ENCODE data around the gene MIF.
"Not testable (repeated sequence)": the region's sequence is repeated elsewhere in the genome, so short reads cannot be mapped to it uniquely, and the experiment has no call there.

The MIF gene

DNA sequence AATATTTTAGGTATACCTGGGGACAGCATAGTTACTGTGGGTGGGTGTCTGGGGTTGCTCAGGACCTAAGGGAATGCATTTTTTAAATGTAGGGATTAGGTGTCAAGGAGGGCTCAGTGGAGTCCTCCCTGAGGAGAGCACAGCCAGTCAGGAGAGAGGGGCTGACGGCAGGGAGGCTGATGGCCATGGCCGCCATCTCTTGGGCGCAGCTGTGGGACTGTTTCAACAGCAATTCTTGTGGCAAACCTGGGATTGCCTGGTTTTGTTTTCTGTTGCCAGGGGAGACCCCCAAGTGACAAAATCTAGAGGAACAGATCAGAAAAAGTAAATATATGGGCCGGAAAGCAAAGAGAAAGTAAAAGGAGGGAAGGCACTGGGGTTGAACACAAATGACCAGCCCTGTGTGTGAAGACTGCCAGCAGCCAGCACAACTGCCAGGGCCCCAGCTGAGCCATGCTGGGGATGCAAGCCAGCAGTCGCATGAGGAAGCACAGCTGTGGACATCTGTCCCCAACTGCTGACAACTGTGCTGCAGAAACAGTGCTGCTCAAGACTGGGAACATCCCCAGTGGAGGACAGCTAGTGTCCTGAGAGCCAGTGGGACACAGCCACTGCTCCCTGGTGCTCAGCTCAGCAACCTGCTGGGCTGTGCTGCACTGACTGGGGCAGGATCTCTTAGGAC lies 10.5 kb downstream of the MIF start:
- no peak for DNase-seq

DNA sequence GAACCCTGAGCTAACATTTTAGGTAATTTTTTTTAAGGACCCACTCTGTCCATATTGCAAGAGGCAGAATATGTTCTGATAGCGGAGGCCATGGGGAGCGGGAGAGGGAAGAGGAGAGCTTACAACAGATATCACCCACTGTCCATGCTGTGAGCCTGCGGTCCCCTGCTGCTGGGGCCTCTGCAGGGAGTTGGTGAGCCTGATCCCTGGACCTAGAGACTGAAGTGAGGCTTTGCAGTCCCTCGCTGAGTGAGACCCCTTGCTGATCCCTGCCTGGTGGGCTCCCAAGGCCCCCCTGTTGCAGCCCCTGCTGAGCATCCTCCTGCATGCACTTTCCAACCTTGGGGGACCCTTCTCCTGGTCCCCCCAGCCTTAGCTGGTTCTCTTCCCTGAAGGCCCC lies 12.5 kb downstream of the MIF start:
- no peak for DNase-seq

DNA sequence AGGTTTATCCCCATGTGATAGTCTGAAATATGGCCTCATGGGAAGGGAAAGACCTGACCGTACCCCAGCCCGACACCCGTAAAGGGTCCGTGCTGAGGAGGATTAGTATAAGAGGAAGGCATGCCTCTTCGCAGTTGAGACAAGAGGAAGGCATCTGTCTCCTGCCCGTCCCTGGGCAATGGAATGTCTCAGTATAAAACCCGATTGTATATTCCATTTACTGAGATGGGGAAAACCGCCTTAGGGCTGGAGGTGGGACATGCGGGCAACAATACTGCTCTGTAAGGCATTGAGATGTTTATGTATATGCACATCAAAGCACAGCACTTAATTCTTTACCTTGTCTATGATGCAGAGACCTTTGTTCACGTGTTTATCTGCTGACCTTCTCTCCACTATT lies 13.2 kb downstream of the MIF start:
- not testable (repeated sequence) for DNase-seq

DNA sequence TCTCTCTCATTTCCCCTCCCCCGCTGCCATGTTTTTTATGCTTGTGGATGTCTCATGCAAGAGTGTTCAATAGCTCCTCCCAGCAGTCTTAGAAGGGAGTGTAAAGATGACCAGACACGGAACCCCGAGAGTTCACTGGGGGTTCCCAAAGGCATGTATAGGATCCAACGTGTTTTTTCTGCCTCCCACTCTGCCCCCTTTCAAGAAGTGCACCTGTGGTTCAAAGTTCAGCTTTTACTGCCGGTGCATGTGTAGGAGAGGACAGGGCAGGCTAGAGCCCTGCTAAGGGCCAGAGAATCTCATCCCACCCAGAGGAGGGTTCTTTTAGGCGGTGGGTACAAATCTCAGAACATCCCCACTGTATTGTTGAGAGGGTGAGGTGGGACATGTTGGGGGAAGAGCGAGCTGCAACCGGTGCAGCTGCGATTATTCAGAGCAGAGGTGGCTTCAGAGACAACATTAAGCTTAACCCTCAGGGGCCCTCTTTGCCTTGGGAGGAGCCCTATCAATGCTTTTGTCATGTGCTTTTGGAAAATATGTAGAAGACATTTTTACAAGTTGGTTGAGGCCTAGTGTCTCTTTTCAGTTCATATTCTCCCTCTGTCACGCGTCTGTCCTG lies 14.5 kb downstream of the MIF start:
- DNase-seq, result no peak

DNA sequence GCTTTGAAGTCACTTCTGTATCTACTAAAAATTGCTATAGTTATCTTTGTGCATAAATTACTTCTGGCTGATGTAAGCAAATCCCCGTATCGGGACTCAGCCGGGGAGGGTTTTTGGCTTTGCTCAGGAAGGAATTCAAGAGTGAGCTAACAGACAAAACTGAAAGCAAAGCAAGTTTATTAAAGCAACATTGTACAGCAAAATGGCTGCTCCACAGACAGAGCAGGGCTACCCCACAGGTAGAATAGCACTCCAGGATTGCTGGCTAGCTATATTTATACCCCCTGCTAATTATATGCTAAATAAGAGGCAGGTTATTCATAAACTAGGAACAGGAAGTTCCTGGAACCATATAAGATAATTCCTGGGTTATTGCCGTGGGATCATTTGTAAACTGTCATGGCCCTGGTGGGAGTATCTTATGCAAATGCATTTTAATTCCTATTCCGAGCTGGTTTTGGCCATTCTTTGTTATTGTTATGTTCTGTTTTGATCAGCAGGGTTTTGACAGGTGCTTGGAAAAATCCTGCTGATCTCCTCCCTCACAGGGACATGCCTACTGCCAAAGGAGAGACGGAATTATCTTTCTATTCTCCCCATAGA lies 15.2 kb downstream of the MIF start:
- DNase-seq, result no peak

DNA sequence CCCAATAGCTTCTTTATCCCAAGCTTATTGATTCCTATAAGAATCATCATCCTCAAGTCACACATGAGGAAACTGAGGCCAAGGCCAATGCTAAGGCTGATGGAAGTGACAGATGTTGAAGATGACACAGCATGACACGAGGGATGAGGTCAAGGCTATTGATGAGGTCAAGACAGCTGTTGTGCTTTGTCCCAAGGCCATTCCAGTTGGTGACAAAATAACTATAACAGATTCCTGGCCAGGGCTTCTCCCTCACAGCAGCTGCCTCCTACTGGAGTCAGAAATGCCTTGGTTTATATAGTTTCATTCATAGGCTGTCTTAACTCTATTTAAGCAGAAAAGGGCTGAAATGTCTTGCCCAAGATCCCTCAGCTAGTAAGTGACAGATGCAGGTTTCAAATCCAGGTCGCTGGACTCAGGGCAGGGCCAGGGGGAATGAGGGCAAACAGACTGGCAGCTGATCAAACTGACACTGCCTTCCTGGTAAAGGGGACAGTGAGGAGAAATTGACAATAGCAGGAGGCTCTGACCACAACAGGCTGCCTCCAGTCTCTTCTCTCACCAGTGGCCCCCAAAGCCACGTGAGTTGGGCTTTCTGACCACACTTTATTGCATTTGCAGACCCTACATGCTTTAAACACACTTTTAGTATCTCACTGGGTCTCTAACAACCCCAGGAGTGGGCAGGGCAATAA lies 16.5 kb downstream of the MIF start:
- no peak for DNase-seq

DNA sequence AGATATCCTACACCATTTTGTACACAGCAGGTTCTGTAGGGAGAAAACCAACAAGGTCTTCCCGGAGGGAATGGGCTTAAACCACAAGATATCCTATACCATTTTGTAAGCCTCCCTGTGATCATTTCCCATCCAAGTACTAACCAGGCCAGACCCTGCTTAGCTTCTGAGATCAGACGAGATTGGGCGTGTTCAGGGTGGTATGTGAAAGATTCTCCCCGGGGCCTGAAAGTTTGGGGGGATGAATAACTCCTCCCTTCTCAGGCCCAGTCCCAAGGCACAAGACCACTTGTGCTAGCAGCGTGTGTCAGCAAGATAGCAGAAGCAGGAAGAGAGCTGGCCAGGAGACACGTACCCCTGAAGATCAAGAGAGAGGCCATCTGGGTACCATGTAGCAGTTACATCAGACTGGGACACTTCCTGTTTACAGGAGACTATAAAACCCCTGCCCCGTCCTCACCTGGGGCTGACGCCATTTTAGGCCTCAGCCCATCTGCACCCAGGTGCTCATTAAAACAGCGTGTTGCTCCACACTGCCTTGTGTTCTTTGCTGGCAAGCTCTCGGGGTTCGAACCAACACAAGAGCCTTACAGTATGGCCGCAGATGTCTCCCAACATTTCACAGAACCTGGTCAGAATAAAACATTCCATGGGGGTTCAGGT lies 17.3 kb downstream of the MIF start:
- no peak for DNase-seq

DNA sequence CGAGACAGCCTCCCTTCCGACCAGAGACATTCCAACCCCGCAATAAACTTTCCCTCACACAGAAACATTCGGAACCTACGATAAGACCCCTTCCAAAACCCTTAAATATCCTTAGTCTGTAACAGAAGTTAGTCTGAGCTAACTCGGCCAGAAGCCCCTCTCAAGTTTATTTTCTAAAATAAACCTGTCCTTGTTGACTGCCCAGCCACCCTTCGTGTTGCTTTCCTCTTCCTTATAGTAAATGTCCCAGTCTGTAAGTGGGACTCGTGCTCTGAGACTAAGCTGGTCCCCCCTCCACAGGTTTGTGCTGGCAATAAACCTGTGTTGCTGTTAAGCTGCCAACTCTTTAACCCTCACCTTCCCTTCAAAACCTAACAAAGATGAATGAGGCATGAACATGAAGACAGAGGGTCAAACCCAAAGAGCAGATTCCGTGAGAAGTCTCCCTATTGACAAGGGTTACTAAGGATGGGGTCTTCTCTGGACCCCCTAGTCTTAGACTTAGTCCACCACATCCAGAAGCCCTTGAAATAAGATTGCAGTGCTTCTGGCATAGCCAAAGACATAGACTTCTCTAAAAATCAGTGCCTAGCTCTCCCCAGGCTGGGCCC lies 18.2 kb downstream of the MIF start:
- DNase-seq, result no peak

DNA sequence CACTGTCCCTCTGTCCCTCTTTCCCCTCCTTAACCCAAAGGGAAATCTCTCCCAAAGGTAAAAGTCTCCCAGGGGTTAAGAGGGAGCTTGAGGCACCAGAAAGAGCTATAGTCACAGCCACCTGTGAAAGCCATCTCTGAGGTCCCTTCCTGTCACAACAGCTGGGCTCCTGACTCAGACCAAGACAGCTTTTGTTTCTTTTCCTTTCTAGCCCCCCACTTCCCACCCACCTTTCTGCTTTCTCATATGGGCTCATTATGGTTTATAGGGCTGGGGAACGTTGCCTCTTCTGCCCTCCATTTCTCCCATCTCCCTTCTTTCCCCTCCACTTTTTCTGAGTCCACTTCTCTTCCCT lies 19.1 kb downstream of the MIF start:
- no peak for DNase-seq

DNA sequence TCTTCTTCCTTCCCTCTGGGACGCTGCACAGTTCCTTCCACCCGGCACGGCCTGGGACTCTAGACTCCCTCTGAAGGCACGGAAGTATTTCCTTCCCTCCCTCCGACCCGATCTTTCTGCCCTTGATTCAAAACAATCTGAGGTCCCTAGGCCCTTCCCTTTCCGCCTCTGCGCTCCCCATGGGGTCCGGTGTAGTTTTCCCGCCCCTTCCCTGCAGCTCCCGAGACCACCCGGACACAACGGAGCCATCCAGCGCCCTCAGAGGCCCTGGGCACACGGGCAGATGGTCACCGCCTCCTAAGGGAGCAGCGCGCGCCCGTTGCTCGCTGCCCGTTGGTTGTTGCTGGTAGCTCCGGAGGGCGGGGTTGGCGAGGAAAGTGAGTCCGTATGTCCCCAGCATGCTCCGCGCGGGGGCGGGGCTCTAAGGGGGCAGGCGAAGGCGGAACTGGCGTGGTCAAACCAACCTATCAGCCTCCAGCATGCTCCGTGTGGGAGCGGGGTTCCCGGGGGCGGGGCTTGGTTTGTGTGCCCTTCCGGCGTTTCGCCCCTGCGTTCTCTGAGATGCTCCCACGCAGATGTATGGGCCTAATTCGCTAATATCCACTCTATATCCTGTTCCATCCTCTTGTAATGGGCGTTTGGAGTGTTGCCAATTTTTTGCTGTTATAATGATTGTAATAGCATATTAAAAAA lies 19.6 kb downstream of the MIF start:
- DNase-seq, result peak; percentile 99

DNA sequence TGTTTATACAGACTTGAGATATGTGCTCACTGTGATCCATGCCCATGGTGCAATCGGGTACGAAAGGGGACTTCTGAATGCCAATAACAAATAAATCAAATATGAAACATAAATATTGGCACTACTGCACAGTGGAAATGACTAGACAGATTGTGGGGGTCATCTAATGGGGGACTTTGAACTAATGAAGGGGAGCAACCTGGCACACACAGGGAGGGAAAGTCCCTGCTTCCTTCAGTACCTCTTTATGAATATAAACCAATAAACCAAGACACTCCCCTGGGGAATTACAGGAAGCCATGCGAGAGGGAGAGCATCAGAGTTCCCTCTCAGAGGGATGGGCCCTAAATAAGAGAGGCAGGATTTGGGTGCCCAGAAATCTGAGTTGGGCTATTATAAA lies 21.1 kb downstream of the MIF start:
- DNase-seq, result peak; percentile 29

DNA sequence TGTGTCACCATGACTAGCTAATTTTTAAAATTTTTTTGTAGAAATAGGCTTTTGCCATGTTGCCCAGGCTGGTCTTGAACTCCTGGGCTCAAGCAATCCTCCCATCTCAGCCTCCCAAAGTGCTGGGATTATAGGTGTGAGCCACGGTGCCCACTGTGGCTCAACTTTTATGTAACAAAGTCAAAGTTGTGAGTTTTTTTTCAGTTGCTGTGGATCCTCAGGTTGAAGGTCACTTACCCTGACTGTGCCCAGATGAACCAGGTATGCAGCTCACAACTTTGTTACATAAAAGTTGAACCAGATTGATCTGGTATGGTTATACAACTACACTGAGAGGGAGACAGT lies 26.1 kb downstream of the MIF start:
- DNase-seq, result not testable (repeated sequence)

DNA sequence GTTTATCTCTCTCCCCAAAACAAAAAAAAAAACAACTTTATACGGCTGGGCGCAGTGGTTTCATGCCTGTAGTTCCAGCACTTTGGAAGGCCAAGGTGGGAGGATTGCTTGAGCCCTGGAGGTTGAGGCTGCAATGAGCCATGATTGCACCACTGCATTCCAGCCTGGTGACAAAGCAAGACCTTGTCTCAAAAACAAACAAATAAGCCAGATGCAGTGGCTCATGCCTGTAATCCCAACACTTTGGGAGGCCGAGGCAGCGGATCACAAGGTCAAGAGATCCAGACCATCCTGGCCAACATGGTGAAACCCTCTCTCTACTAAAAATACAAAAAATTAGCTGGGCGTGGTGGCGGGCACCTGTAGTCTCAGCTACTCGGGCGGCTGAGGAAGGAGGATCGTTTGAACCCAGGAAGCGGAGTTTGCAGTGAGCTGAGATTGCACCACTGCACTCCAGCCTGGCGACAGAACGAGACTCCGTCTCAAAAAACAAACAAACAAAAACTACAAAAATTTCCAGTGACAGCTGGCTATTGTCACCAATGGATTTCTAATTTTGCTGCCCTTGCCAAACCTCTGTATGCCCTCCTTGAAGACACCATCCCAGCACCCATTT lies 27.5 kb downstream of the MIF start:
- not testable (repeated sequence) for DNase-seq

DNA sequence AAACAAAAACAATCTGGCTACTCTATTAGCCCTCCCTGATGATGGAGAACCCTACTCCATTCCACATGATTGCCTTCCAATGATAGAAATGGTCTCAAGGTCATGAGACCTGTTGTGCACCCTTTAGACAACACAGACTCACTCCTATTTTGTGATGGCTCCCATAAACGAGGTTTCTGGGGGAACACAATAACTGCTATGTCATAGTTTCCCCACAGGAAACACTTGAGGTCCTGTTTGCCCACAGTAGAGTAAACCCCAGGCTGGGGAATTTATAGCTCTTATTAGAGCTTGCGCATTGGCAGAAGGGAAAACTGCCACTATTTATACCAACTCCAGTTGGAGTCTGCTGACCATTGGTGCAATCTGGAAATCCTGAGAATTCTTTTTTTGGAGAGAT lies 28.7 kb downstream of the MIF start:
- DNase-seq, result no peak

DNA sequence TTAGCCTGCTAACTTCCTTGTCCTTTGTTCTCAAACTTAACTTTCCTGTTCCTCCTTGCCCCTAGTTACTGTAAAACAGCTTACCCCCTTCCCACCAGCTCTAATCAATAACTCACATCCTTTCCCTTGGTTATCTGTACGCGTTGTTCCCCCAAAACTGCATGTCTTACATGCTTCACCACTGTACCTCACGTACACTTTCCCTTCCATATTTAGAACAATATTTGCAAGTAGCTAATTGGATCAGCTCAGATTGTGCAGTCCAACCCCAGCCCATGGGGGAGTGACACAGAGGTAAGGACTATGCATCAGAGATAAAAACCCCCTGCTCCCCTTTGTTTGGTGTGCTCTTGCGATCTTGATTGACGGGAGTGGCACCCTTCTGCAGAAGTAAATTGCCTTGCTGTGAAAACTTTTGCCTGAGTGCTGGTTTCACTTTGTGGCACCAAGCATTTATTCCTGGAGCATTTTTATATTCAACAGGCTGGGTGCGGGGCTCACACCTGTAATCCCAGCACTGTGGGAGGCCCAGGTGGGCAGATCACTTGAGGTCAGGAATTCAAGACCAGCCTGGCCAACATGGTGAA lies 30.9 kb downstream of the MIF start:
- no peak for DNase-seq

DNA sequence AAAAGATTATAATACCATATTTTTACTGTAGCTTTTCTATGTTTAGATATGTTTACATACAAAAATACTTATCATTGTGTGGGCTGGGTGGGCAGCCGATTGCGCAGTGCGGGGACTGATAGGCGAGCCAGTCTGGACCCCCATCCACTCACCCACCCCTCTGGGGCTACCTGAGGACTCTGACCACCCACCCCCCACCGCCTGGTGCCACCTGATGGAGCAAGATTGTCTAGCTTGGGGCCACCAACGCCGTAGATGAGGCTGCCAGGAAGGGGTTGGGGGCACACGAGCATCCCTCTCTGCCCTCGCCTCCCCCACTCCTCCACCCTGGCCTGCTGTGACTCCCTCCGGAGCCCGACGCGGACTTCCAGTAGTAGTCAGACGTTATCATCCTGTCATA lies 32.4 kb downstream of the MIF start:
- no peak for DNase-seq

DNA sequence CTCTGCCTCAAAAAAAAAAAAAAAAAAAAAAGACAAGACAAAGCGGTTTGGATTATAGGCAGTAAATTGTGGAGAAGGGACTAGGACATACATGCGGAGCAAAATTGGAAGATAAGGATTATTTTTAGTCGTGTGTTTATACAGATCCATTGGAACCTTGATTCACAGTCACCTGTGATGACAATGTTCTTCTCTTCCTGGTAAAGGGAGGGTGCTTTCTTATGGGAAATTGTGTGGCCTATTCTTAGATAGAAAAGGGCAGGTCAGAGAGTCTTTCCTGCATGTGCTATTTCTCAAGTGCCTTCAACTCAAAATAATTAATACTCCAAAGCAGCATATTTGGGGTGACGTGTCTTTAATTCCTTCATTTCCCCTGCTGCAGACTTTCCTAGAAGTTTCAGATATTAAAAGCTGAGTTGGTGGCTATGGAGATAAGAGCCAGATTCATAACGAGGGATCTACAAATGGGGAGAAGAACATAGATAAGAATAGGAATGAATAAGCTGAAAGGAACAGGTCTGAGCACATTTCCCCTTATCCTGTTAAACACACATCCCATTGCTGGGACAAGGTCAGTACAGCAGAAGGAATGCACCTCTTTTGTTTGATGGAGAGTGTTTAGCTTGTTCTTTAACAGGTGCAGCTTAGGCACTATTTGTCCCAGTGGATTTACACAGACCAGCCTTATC lies 44.3 kb downstream of the MIF start:
- DNase-seq, result no peak

DNA sequence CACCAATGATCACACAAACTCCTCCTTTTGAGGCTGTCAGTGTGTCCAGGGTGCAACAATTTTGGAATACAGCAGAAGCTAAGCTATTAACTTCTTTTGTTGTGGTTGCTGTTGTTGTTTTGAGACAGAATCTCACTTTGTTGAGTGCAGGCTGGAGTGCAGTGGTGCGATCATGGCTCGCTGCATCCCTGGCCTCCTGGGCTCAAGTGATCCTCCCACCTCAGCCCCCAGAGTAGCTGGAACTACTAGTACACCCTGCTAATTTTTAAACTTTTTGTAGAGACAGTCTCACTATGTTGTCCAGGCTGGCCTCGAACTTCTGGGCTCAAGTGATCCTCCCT lies 44.8 kb downstream of the MIF start:
- no peak for DNase-seq

DNA sequence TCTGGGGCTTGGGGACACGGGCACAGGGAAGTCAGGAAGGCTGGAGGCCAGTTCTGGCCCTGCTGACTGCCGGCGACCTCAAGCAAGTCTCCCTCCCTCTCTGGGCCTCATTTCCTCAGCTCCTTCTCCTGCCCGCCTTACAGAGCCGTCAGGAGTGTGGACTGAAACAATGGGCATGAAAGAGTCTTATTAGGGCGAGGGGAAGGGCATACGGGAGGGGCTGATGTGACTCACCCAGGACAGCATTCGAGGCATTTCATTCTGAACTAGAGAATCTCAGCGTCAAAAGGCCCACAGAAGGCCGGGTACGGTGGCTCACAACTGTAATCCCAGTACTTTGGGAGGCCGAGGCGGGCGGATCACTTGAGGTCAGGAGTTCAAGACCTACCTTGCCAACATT lies 46.0 kb downstream of the MIF start:
- DNase-seq, result not testable (repeated sequence)
